ENCODE measurements around the gene CFAP157. TPM values are rescaled to one million over a fixed set of nuclear protein-coding genes. Genes with fewer than 3 reads are reported as not detected.

The CFAP157 gene
- total RNA-seq, 4 donors from 2014 or later: 0.24 to 0.57 TPM; not detected in 2

DNA sequence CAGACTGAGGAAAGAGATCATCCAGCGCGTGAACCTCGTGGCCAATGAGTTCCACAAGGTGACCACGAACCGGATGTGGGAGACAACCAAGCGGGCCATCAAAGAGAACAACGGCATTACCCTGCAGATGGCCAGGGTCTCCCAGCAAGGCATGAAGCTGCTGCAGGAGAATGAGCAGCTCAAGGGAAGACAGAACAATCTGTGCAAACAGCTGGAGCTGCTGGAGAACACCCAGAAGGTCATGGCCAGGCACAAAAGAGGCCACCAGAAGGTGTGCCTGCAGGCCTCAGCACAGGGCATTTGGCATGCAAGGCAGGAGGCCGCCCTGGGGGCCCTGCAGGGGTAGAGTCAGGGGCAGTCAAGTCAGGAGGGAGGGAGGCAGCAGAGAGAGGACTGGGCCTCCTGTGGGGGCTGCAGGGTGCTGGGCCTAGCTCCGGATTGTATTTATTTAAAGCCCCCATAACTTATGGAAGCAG is 4.5 kb downstream of the CFAP157 start:
- 69% methylated on average over 5 of the region's 9 CpGs for WGBS
- Histone ChIP-seq H3K27me3 (no peaks in the 10 kb centered on the region), H3K27ac (no peak overlapping the region), H3K9me3 (no peaks in the 10 kb centered on the region), H3K36me3 (no peaks in the 10 kb centered on the region), H3K4me3 (no peak overlapping the region), H3K4me1 (peaks cover 20% of the 10 kb centered on the region)
- TF ChIP-seq EP300 (IDR thresholded peaks at IDR 0.05) (no peak), POLR2AphosphoS5 (IDR thresholded peaks at IDR 0.05) (no peak), POLR2A (IDR thresholded peaks at IDR 0.05) (no peak)
- TF ChIP-seq, protein P1, sequence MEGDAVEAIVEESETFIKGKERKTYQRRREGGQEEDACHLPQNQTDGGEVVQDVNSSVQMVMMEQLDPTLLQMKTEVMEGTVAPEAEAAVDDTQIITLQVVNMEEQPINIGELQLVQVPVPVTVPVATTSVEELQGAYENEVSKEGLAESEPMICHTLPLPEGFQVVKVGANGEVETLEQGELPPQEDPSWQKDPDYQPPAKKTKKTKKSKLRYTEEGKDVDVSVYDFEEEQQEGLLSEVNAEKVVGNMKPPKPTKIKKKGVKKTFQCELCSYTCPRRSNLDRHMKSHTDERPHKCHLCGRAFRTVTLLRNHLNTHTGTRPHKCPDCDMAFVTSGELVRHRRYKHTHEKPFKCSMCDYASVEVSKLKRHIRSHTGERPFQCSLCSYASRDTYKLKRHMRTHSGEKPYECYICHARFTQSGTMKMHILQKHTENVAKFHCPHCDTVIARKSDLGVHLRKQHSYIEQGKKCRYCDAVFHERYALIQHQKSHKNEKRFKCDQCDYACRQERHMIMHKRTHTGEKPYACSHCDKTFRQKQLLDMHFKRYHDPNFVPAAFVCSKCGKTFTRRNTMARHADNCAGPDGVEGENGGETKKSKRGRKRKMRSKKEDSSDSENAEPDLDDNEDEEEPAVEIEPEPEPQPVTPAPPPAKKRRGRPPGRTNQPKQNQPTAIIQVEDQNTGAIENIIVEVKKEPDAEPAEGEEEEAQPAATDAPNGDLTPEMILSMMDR (IDR thresholded peaks at IDR 0.05): no peak
- no peak for DNase-seq (ENCODE audit: low spot score in 2 of 2)

DNA sequence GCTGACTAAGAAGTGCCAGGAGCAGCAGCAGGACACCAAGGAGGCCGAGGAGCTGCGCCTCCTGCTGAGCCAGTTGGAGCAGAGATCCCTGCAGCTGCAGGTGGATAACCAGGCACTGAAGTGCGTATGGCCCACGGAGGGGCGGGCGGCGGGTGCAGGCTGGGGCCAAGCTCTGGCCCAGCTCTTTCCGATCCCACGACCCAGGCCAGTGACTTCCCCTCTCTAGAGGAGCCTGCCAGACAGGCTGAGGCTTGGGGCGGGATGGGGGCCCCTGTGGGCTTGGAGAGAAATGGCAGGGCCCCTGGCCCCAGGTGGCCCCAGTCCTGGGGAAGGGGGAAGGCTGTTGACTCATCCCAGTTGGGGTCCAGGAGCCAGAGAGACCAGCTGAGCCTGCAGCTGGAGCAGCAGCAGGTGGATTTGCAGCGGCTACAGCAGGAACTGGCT is 5.1 kb downstream of the CFAP157 start:
- peaks cover 20% of the 10 kb centered on the region for H3K4me1 ChIP-seq
- no peak for TF ChIP-seq POLR2A (IDR thresholded peaks at IDR 0.05)
- TF ChIP-seq EP300 (IDR thresholded peaks at IDR 0.05): no peak
- TF ChIP-seq, protein P1 (IDR thresholded peaks at IDR 0.05): no peak
- no peak for TF ChIP-seq POLR2AphosphoS5 (IDR thresholded peaks at IDR 0.05)
- H3K27ac ChIP-seq: no peak overlapping the region
- no peaks in the 10 kb centered on the region for H3K27me3 ChIP-seq
- no peak overlapping the region for H3K4me3 ChIP-seq
- WGBS: 78% methylated on average over 3 of the region's 11 CpGs
- no peaks in the 10 kb centered on the region for H3K36me3 ChIP-seq
- no peak for DNase-seq (ENCODE audit: low spot score in 2 of 2)
- H3K9me3 ChIP-seq: no peaks in the 10 kb centered on the region

DNA sequence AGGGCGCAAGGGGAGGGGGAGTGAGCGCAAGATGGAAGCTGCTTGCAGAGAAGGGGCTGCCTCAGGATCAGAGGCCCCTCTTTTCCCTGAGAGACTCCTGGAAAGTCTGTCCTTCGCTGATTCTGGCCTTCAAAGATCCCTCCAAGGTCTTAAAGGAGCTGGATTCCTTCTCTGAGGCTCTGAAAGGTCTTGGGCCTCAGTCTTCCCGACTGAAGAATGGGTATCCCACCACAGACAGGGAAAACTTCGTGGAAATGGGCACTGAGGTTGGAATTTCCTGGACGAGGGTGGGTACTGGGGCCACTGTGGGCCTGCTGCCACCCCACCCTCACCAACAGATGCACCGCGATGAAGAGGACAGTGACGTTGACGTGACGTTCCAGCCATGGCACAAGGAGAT is 5.6 kb downstream of the CFAP157 start:
- Histone ChIP-seq H3K27ac (no peak overlapping the region), H3K4me1 (peaks cover 20% of the 10 kb centered on the region), H3K36me3 (no peaks in the 10 kb centered on the region), H3K9me3 (no peaks in the 10 kb centered on the region), H3K27me3 (no peaks in the 10 kb centered on the region), H3K4me3 (no peak overlapping the region)
- TF ChIP-seq POLR2AphosphoS5 (IDR thresholded peaks at IDR 0.05) (no peak), EP300 (IDR thresholded peaks at IDR 0.05) (no peak), POLR2A (IDR thresholded peaks at IDR 0.05) (no peak)
- 87% methylated on average over 8 of the region's 11 CpGs for WGBS
- DNase-seq (ENCODE audit: low spot score in 2 of 2): no peak

DNA sequence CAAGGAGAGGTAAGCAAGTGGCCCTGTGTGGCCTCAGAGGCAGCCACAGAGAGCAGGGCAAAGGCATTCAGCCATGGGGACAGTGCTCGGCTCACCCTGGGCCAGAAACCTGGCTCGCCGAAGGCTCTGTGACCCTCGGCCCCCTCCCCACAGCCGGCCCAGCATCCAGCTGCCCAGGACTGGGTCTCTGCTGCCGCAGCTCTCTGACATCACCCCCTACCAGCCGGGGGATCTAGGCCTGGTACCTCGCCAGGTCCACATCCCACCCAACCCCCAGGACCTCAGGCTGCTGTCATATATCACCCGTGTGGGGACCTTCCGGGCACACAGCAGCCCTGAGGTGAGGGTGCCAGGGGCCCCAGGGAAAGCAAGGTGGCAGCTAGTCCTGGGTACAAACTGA is 6.1 kb downstream of the CFAP157 start:
- no peak for DNase-seq (ENCODE audit: low spot score in 2 of 2)
- Histone ChIP-seq H3K36me3 (no peaks in the 10 kb centered on the region), H3K9me3 (no peaks in the 10 kb centered on the region), H3K27ac (no peak overlapping the region), H3K4me1 (peaks cover 20% of the 10 kb centered on the region), H3K4me3 (no peak overlapping the region), H3K27me3 (no peaks in the 10 kb centered on the region)
- 86% methylated on average over 7 of the region's 10 CpGs for WGBS
- no peak for TF ChIP-seq EP300 (IDR thresholded peaks at IDR 0.05)
- TF ChIP-seq, protein P1 (IDR thresholded peaks at IDR 0.05): no peak
- no peak for TF ChIP-seq POLR2AphosphoS5 (IDR thresholded peaks at IDR 0.05)
- no peak for TF ChIP-seq POLR2A (IDR thresholded peaks at IDR 0.05)

DNA sequence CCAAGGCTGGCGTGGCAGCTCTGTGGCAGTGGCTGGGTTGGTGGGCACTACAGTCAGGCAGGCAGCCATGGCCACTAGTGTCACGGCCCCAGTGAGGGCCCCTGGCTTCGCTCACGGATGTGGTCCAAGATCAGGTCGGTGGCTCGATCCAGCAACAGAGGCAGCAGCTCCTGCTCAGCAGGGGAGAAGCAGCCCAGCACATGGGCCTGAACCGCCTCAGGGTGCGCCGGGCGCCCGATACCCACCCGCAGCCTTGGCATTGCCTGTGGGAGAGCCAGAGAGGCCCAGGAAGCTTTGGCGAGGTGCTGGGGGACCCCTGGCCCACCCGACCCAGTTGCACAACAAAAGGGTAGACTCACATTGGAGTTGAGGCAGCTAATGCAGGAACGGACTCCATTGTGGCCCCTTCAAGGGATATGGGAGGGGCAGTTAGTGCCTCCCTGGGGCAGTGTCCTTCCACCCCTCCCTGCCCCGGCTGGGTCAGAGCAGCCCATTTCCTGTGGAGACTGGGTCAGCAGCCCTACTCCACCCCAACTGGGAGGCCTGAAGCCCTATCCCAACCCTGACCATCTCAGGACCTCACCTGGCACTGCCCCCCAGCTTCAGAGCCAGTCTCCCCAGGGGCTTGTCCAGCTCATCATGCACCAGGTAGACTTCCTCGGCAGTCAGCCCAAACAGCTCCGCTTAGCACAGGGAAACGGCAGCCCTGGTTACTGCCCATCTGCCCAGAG is 7.4 kb downstream of the CFAP157 start:
- H3K9me3 ChIP-seq: no peaks in the 10 kb centered on the region
- peak overlapping the region; percentile 70 for H3K4me3 ChIP-seq
- WGBS: 89% methylated on average over 15 of the region's 19 CpGs
- DNase-seq (ENCODE audit: low spot score in 2 of 2): no peak
- no peaks in the 10 kb centered on the region for H3K27me3 ChIP-seq
- TF ChIP-seq POLR2AphosphoS5 (IDR thresholded peaks at IDR 0.05) (no peak), POLR2A (IDR thresholded peaks at IDR 0.05) (no peak), EP300 (IDR thresholded peaks at IDR 0.05) (no peak)
- TF ChIP-seq, protein P1 (IDR thresholded peaks at IDR 0.05): no peak
- no peaks in the 10 kb centered on the region for H3K36me3 ChIP-seq
- H3K27ac ChIP-seq: no peak overlapping the region
- peaks cover 20% of the 10 kb centered on the region for H3K4me1 ChIP-seq

All from suprapubic skin (tissue), 4 donors.